ENCODE results near the gene MCF2L. TPM values are rescaled to one million over a fixed set of nuclear protein-coding genes. Genes with fewer than 3 reads are reported as not detected.
"Not testable (repeated sequence)": the region's sequence is repeated elsewhere in the genome, so short reads cannot be mapped to it uniquely, and the experiment has no call there.

The MCF2L gene
- total and polyA plus RNA-seq, 4 donors = 46.3 to 136 (median 92.0) TPM

DNA sequence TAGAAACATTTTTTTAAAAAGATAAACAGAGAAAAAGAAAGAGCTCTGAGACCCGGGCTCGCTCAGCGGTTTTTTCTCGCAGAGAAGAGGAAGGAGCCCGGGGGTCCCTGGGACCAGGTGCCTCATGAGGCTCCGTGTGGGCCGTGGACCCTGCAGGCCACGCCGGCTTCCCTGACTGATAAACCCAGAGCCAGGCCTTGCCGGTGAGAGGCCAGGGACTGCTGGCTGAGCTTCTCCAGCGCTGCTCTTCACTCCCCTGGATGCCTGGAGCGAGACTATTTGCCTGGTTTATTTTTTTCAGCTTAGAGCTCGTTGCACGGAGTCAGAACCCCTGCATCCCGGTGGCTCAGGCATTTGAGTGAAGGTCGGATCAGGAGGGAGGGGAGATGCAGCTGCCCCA is 83.2 kb downstream of the MCF2L start:
- H3K9me3 ChIP-seq (ENCODE audit: control insufficient read depth, insufficient read depth, low read length) = no peaks in the 10 kb centered on the region
- H3K27ac ChIP-seq (ENCODE audit: low read depth, low read length) = no peak overlapping the region
- H3K4me1 ChIP-seq (ENCODE audit: control insufficient read depth, insufficient read depth, low read length) = peaks cover 21% of the 10 kb centered on the region
- WGBS (ENCODE audit: insufficient coverage) = 79% methylated on average over 16 of the region's 16 CpGs
- DNase-seq (ENCODE audit: low read depth in 4 of 6, low spot score in 6 of 6) = no peak
- H3K27me3 ChIP-seq (ENCODE audit: control insufficient read depth, insufficient read depth, low read length) = no peaks in the 10 kb centered on the region
- H3K4me3 ChIP-seq (ENCODE audit: low read depth, low read length) = no peak overlapping the region
- H3K36me3 ChIP-seq (ENCODE audit: control insufficient read depth, insufficient read depth, low read length) = peaks cover 67% of the 10 kb centered on the region

GRCh38 chr13:113052971-113053370 is 84.0 kb downstream of the MCF2L start:
- WGBS (ENCODE audit: insufficient coverage) = 90% methylated on average over 9 of the region's 13 CpGs
- Histone ChIP-seq H3K27me3 (ENCODE audit: control insufficient read depth, insufficient read depth, low read length) (no peaks in the 10 kb centered on the region), H3K4me3 (ENCODE audit: low read depth, low read length) (no peak overlapping the region), H3K36me3 (ENCODE audit: control insufficient read depth, insufficient read depth, low read length) (peaks cover 63% of the 10 kb centered on the region), H3K27ac (ENCODE audit: low read depth, low read length) (no peak overlapping the region), H3K9me3 (ENCODE audit: control insufficient read depth, insufficient read depth, low read length) (no peaks in the 10 kb centered on the region), H3K4me1 (ENCODE audit: control insufficient read depth, insufficient read depth, low read length) (peaks cover 21% of the 10 kb centered on the region)
- DNase-seq (ENCODE audit: low read depth in 4 of 6, low spot score in 6 of 6) = no peak

DNA sequence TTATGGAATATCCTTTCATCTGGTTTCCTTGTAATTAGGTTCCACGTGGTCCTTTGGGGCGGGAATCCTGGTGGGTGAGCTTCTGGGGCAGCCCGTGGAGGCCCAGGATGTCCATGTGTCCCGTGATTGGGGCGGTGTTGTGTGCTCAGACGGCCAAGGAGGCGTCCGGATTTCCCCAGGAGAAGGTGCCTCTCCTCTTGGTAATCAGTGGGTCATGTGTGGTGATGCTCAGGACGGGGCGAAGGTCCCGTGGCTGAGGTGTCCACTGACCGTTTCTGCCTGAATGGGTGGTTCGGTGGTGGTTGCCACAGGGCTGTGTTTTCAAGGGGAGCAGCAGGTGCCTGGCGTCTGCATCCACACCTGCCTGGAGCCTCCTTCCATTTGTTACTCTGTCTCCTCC is 84.4 kb downstream of the MCF2L start:
- WGBS (ENCODE audit: insufficient coverage) = 91% methylated on average over 13 of the region's 14 CpGs
- Histone ChIP-seq H3K9me3 (ENCODE audit: control insufficient read depth, insufficient read depth, low read length) (no peaks in the 10 kb centered on the region), H3K36me3 (ENCODE audit: control insufficient read depth, insufficient read depth, low read length) (peaks cover 67% of the 10 kb centered on the region), H3K4me1 (ENCODE audit: control insufficient read depth, insufficient read depth, low read length) (peaks cover 21% of the 10 kb centered on the region), H3K4me3 (ENCODE audit: low read depth, low read length) (no peak overlapping the region), H3K27ac (ENCODE audit: low read depth, low read length) (no peak overlapping the region), H3K27me3 (ENCODE audit: control insufficient read depth, insufficient read depth, low read length) (no peaks in the 10 kb centered on the region)
- no peak for DNase-seq (ENCODE audit: low read depth in 4 of 6, low spot score in 6 of 6)

DNA sequence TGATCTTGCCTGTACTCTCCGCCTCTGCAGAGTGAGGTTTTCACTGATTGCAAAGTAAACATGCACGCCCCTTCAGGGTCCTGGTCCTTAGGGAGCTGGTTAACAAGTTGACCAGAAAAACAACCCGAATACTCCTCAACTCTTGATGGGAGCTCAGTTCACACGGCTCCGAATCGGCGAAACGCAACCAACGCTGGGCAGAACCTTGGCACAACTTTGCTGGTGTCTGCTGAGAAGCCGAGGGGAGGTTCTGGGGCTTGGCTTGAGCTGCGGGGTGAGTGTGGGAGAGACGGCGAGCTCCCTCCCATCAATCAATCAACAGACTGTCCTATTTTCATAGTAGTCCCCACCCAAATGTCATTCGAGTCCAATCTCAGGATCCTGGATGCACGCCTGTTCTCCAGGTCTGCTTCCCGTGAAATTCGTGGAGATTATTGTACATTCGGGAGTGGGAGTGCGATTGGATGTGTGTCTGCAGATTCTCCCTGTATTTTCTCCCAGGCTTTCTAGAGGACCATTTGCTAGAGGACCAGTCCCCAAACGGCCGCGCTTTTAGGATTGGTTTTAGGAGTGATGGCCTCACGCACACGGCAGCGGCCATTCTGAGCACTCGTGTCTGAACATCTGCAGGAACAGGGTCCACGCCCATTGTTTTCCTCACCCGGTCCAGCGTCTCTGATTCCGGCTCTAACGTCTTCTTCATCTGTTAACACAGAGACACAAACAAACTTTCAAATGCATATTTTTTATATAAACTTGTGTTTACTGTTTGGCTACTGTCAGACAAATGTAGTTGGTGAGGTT is 85.0 kb downstream of the MCF2L start:
- Histone ChIP-seq H3K9me3 (ENCODE audit: control insufficient read depth, insufficient read depth, low read length) (no peaks in the 10 kb centered on the region), H3K27ac (ENCODE audit: low read depth, low read length) (no peak overlapping the region), H3K4me3 (ENCODE audit: low read depth, low read length) (no peak overlapping the region), H3K27me3 (ENCODE audit: control insufficient read depth, insufficient read depth, low read length) (no peaks in the 10 kb centered on the region), H3K36me3 (ENCODE audit: control insufficient read depth, insufficient read depth, low read length) (peaks cover 68% of the 10 kb centered on the region), H3K4me1 (ENCODE audit: control insufficient read depth, insufficient read depth, low read length) (peaks cover 21% of the 10 kb centered on the region)
- no peak for DNase-seq (ENCODE audit: low read depth in 4 of 6, low spot score in 6 of 6)
- 90% methylated on average over 17 of the region's 31 CpGs for WGBS (ENCODE audit: insufficient coverage)

GRCh38 chr13:113057084-113057483 is 88.1 kb downstream of the MCF2L start:
- no peak overlapping the region for H3K4me3 ChIP-seq (ENCODE audit: low read depth, low read length)
- H3K9me3 ChIP-seq (ENCODE audit: control insufficient read depth, insufficient read depth, low read length) = no peaks in the 10 kb centered on the region
- WGBS (ENCODE audit: insufficient coverage) = 89% methylated on average over 1 of the region's 1 CpG
- H3K4me1 ChIP-seq (ENCODE audit: control insufficient read depth, insufficient read depth, low read length) = peaks cover 8% of the 10 kb centered on the region
- no peak overlapping the region for H3K27ac ChIP-seq (ENCODE audit: low read depth, low read length)
- H3K36me3 ChIP-seq (ENCODE audit: control insufficient read depth, insufficient read depth, low read length) = peaks cover 78% of the 10 kb centered on the region
- H3K27me3 ChIP-seq (ENCODE audit: control insufficient read depth, insufficient read depth, low read length) = no peaks in the 10 kb centered on the region
- DNase-seq (ENCODE audit: low read depth in 4 of 6, low spot score in 6 of 6) = no peak

DNA sequence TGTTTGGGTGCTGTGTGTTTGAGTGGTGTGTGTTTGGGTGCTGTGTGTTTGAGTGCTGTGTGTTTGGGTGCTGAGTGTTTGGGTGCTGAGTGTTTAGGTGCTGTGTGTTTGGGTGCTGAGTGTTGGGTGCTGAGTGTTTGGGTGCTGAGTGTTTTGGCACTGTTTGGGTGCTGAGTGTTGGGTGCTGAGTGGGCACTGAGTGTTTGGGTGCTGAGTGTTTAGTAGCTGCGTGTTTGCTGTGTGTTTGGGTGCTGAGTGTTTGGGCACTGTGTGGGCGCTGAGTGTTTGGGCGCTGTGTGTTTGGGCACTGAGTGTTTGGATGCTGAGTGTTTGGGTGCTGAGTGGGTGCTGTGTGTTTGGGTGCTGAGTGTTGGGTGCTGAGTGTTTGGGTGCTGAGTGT is 88.5 kb downstream of the MCF2L start:
- H3K9me3 ChIP-seq (ENCODE audit: control insufficient read depth, insufficient read depth, low read length); DNase-seq (ENCODE audit: low read depth in 4 of 6, low spot score in 6 of 6); H3K27me3 ChIP-seq (ENCODE audit: control insufficient read depth, insufficient read depth, low read length); H3K4me3 ChIP-seq (ENCODE audit: low read depth, low read length); H3K27ac ChIP-seq (ENCODE audit: low read depth, low read length); H3K4me1 ChIP-seq (ENCODE audit: control insufficient read depth, insufficient read depth, low read length): not testable (repeated sequence)
- H3K36me3 ChIP-seq (ENCODE audit: control insufficient read depth, insufficient read depth, low read length) = peaks cover 76% of the 10 kb centered on the region
- 93% methylated on average over 3 of the region's 3 CpGs for WGBS (ENCODE audit: insufficient coverage)

DNA sequence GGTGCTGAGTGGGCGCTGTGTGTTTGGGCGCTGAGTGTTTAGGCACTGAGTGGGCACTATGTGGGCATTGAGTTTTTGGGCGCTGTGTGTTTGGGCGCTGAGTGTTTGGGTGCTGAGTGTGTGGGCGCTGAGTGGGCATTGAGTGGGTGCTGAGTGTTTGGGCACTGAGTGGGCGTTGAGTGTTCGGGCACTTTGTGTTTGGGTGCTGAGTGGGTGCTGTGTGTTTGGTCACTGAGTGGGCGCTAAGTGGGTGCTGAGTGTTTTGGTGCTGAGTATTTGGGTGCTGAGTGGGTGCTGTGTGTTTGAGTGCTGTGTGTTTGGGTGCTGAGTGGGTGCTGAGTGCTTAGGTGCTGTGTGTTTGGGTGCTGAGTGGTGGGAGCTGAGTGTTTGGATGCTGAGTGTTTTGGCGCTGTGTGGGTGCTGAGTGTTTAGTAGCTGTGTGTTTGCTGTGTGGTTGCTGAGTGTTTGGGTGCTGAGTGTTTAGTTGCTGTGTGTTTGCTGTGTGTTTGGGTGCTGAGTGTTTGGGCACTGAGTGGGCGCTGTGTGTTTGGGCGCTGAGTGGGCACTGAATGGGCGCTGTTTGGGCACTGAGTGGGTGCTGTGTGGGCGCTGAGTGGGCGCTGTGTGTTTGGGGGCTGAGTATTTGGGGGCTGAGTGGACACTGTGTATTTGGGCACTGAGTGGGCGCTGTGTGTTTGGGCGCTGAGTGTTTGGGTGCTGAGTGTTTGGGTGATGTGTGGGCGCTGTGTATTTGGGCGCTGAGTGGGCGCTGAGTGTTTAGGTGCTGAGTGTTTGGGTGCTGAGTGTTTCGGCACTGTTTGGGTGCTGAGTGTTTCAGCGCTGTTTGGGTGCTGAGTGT is 89.3 kb downstream of the MCF2L start:
- H3K4me1 ChIP-seq (ENCODE audit: control insufficient read depth, insufficient read depth, low read length) = peaks cover 8% of the 10 kb centered on the region
- H3K27ac ChIP-seq (ENCODE audit: low read depth, low read length) = no peak overlapping the region
- WGBS (ENCODE audit: insufficient coverage) = 99% methylated on average over 21 of the region's 21 CpGs
- no peak overlapping the region for H3K4me3 ChIP-seq (ENCODE audit: low read depth, low read length)
- H3K9me3 ChIP-seq (ENCODE audit: control insufficient read depth, insufficient read depth, low read length) = no peaks in the 10 kb centered on the region
- H3K27me3 ChIP-seq (ENCODE audit: control insufficient read depth, insufficient read depth, low read length) = no peaks in the 10 kb centered on the region
- DNase-seq (ENCODE audit: low read depth in 4 of 6, low spot score in 6 of 6) = no peak
- peaks cover 76% of the 10 kb centered on the region for H3K36me3 ChIP-seq (ENCODE audit: control insufficient read depth, insufficient read depth, low read length)

GRCh38 chr13:113058988-113059850 is 90.2 kb downstream of the MCF2L start:
- Histone ChIP-seq H3K4me3 (ENCODE audit: low read depth, low read length) (no peak overlapping the region), H3K27me3 (ENCODE audit: control insufficient read depth, insufficient read depth, low read length) (no peaks in the 10 kb centered on the region), H3K36me3 (ENCODE audit: control insufficient read depth, insufficient read depth, low read length) (peaks cover 74% of the 10 kb centered on the region), H3K4me1 (ENCODE audit: control insufficient read depth, insufficient read depth, low read length) (peaks cover 8% of the 10 kb centered on the region), H3K9me3 (ENCODE audit: control insufficient read depth, insufficient read depth, low read length) (no peaks in the 10 kb centered on the region), H3K27ac (ENCODE audit: low read depth, low read length) (no peak overlapping the region)
- 93% methylated on average over 18 of the region's 22 CpGs for WGBS (ENCODE audit: insufficient coverage)
- no peak for DNase-seq (ENCODE audit: low read depth in 4 of 6, low spot score in 6 of 6)

DNA sequence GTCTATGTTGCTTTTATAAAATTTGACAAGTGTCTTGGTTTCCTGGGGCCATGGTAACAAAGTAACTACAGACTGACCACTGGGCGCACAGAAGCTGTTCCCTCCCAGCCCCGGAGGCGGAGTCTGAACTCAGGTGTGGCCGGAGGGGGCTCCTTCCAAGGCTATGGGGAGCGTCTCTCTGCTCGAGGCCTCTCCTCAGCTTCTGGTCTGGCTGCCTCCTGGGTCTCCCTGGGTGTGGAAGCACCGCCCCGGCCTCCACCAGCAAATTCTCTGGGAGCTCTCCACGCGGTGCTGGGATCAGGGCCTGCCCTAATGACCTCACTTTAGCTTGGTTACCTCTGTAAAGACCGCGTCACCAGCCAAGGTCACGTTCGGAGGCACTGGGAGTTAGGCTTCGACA is 90.9 kb downstream of the MCF2L start:
- H3K36me3 ChIP-seq (ENCODE audit: control insufficient read depth, insufficient read depth, low read length) = peaks cover 79% of the 10 kb centered on the region
- H3K4me1 ChIP-seq (ENCODE audit: control insufficient read depth, insufficient read depth, low read length) = peaks cover 8% of the 10 kb centered on the region
- H3K27me3 ChIP-seq (ENCODE audit: control insufficient read depth, insufficient read depth, low read length) = no peaks in the 10 kb centered on the region
- WGBS (ENCODE audit: insufficient coverage) = 74% methylated on average over 15 of the region's 15 CpGs
- DNase-seq (ENCODE audit: low read depth in 4 of 6, low spot score in 6 of 6) = no peak
- no peak overlapping the region for H3K27ac ChIP-seq (ENCODE audit: low read depth, low read length)
- no peak overlapping the region for H3K4me3 ChIP-seq (ENCODE audit: low read depth, low read length)
- no peaks in the 10 kb centered on the region for H3K9me3 ChIP-seq (ENCODE audit: control insufficient read depth, insufficient read depth, low read length)
